Measurements from ENCODE around the gene ACOX3.

Gene ACOX3

DNA sequence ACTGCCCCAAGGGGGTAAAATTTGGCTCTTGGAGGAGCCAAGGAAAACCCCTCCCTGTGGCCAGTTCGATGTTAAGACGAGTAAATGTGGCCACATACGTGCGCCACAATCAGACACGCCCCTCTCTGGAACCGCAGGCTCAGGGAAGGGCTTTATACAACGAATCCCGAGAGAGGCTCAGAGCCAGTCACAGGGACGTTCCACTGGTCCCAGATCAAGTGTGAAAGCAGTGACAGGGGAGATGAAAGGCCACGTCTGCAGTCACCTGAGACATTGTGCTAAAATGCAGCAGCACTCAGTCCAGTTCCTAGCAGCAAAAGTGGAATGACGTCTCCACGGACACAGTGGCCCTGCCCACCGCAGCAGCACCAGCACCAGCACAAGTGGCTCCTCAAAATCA lies 68.0 kb downstream of the ACOX3 start:
- DNase-seq (ENCODE audit: low spot score), result no peak

GRCh38 chr4:8371596-8371995 lies 68.9 kb downstream of the ACOX3 start:
- DNase-seq (ENCODE audit: low spot score), result no peak

- no peak for DNase-seq (ENCODE audit: low spot score)
These were observed 69.5 kb downstream of the ACOX3 start for GRCh38 chr4:8370835-8371595.

DNA sequence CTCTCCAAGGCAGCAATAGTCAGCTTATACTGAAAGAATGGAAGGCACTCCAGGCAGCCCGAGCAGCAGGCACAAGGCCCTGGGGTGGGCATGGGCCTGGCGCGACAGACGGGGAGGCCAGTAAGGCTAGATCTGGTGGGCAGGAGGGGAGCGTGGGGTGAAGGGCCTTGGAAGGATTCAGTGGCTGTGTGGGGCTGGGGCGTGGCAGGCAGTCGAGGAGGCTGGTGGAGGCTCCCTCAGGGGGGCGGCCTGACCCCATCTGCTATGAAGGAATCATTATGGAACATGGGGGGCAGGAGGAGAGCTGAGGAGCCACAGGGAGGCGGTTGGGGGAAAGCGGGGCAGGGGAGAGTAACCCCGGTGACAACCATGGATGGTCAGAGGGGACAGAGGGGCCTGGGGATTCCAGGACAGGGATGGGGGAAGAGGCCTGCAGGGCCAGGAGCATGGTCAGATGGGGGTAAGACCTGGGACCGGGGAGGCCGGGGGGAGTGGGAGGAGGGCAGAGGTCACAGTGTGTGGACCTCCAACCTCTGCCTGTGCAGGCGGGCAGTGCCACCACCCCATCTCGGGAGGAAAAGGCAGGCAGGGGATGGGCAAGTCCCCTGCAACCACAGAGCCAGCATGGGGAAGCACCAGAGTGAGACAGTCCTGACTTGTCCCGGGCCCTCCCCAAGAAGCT lies 70.3 kb downstream of the ACOX3 start:
- no peak for DNase-seq (ENCODE audit: low spot score)

DNA sequence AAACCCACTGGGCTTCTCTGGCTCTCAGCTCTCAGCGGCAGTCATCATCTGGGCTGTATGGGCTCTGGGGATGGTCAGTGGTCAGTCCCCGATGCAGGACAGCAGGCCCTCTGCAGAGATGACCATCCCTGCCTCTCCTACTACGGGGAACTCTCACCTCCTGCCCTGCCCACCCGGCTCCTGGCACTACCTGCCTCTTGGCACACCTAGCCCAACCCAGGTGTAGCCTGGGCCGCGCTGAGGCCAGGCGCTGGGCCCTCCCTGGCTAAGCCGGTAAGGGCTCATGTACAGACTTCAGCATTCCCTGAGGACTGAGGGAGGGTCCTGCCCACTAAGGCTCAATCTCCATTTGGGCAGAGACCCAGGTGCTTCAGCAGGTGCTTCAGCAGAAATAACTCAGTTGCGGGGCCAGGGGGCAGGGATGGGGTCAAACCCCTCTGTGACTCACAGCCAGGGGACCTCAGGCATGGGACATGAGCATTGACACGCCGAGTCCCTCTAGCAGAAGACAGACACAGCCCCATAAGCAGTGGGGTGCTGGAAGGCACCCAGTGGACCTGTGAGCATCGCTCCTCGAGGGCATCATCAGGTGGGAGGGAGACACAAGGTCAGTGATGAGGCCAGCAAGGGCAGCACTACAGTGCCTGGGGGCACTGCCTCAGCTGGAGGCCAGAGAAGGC lies 71.0 kb downstream of the ACOX3 start:
- no peak for DNase-seq (ENCODE audit: low spot score)

GRCh38 chr4:8368998-8369397 lies 71.5 kb downstream of the ACOX3 start:
- DNase-seq (ENCODE audit: low spot score), result no peak

- no peak for DNase-seq (ENCODE audit: low spot score)
These were observed 72.5 kb downstream of the ACOX3 start for GRCh38 chr4:8368061-8368481.

GRCh38 chr4:8366601-8367000 lies 73.9 kb downstream of the ACOX3 start:
- no peak for DNase-seq (ENCODE audit: low spot score)

GRCh38 chr4:8365951-8366350 lies 74.6 kb downstream of the ACOX3 start:
- no peak for DNase-seq (ENCODE audit: low spot score)

- DNase-seq (ENCODE audit: low spot score), result no peak
These were observed 75.2 kb downstream of the ACOX3 start for GRCh38 chr4:8365353-8365752.

DNA sequence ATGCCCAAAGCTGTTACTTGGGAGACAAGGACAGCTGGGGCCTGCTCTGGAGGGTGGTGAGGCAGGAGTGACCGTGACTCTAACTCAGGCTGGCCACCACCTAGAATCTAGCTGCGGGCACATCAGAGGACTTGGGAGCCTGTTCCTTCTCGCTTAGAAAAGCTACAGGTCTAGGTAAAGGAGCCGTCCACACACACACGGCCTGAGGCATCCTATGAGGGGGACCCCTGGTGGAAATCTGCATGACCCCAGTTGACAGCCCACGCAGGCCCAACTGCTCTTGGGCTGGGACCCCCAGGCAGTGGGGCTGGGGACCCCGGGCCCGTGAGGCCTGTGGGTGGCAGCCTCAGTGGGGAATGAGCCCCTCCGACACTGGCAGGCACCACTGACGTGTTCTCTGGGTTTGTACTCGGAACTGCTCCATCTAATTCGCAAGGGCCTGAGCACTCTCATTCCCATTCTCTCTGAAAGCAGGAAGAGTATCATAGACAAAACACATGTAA lies 75.6 kb downstream of the ACOX3 start:
- no peak for DNase-seq (ENCODE audit: low spot score)

DNA sequence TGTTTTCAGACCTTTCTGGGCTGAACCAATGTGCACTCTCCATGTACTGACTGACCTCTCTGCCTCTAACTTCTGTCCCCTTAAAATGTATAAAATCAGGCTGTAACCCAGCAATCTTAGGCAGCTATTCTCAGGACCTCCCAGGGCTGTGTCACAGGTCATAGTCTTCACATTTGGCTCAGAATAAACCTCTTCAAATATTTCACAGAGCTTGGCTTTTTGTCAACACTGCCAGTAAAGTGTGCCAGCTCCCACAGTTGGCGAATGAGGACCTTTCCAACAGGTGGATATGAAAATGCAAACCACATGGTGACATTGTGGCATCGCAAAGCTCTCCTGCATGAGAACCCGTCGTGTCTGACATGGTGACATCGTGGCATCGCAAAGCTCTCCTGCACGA lies 76.4 kb downstream of the ACOX3 start:
- no peak for DNase-seq (ENCODE audit: low spot score)

- no peak for DNase-seq (ENCODE audit: low spot score)
These were observed 78.0 kb downstream of the ACOX3 start for GRCh38 chr4:8362483-8362882.

DNA sequence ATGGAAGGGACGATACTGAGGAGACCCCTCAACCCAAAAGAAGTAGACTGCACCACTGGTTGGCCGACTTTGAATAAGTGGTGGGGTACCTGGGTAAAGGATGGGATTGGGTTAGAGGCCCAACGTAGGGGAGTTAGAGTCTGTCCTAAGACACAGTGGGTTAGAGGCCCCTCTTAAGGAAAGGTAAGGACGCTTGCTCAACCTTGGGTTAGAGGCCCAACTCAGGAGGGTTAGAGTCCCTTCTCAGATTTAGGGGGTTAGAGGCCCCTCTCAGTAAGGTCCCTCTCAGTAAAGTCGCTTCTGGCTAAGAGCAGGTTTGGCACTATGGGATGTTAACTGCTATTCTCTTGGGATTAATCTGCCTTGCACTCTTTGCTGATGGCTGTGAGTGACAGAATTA lies 81.3 kb downstream of the ACOX3 start:
- no peak for DNase-seq (ENCODE audit: low spot score)

- no peak for DNase-seq (ENCODE audit: low spot score)
These were observed 83.7 kb downstream of the ACOX3 start for GRCh38 chr4:8356856-8357255.

DNA sequence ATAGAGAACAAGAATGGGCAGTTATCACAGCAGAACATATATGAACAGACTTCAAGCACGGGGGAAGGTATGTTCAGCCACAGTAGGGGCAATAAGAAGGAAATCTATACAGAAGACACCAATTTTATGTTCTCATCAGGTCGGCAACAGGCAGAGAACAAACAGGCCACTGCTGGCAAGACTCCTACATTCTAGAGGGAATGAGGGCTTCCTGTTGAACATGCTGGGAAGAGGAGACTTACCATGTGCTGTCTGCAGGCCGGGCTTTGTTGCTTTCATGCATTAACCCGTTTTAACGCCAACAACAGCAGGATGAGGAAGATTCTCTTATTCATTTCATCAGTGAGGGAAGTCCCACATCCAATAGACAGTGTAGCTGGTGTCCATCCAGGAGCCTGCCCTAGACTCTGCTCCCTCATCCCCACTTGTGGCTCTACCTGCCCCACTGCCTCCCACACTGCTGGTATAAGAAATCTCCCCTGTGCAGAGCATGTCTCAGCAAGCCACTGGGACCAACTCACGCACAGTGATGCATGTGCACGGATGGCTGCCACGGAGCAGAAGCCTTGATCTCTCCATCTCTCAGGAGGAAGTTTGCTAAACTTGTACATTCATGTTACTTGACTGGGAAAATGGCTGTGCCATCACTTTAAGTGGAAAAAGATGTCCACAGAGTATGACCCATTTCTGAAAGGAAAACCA lies 84.5 kb downstream of the ACOX3 start:
- peak; percentile 35 for DNase-seq (ENCODE audit: low spot score)

- no peak for DNase-seq (ENCODE audit: low spot score)
These were observed 85.2 kb downstream of the ACOX3 start for GRCh38 chr4:8355306-8355705.

- DNase-seq (ENCODE audit: low spot score), result peak; percentile 59
These were observed 86.5 kb downstream of the ACOX3 start for GRCh38 chr4:8353912-8354453.

GRCh38 chr4:8353158-8353669 lies 87.3 kb downstream of the ACOX3 start:
- no peak for DNase-seq (ENCODE audit: low spot score)

GRCh38 chr4:8352368-8353157 lies 88.0 kb downstream of the ACOX3 start:
- no peak for DNase-seq (ENCODE audit: low spot score)

DNA sequence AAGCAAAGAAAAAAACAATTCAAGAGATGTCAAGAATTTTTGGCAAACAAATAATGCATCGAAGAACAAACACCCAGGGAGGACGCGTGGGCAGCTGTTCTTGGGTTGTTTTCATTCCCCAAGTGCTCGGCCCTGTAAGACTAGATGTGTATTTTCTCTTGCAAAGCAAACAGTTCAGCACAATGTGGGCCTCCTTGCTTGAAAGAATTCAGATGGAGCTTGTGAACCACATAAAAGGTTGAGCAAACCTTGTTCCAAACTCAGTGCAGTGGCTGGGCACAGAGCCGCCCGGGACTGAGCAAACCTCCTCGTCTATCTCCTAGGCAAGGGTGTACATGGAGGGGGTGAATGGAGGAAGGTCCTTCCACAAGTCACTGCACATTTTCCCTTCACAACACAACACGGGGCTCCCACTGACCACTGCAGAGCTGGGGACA lies 88.6 kb downstream of the ACOX3 start:
- peak; percentile 19 for DNase-seq (ENCODE audit: low spot score)

All from AG08395 (cell line).